Caco-2 (cell line): ENCODE data around the gene WDR45B. TPM values are rescaled to one million over a fixed set of nuclear protein-coding genes. Genes with fewer than 3 reads are reported as not detected.

Experiments used
- BruUV-seq: library from RNA; stranded (reverse); fragments of 400-500 nt; replicated peaks from 2 replicates; lab custom pipeline; 2021; lab: Mats Ljungman, UMichigan
- CTCF ChIA-PET: fragments of 300-600 bp; sonication (Branson Sonifier 250); formaldehyde crosslinking; loops from one replicate; lab custom pipeline; 2022; ENCODE audit warnings: antibody characterized with exemption; lab: Charles Lee
- POLR2A ChIA-PET: fragments of 300-600 bp; sonication (Branson Sonifier 250); formaldehyde crosslinking; loops from one replicate; lab custom pipeline; 2022; ENCODE audit warnings: antibody characterized with exemption; lab: Charles Lee
- DNase-seq, 2 experiments: peaks; one replicate each; pipeline versions ENCODE4 v3.0.0 to v3.0.0-alpha.2; 2020 to 2022
- H3K27me3 ChIP-seq: replicated peaks from 2 replicates; pipeline ENCODE4 v1.6.0; 2011; ENCODE audit warnings: low read length; ENCODE audit not compliant: control insufficient read depth, insufficient read depth
- H3K36me3 ChIP-seq: 2 replicates; pipeline ENCODE4 v1.5.1; 2011; ENCODE audit warnings: low read length; ENCODE audit not compliant: control insufficient read depth, insufficient read depth
- H3K4me1 ChIP-seq: fragments of 250-450 bp; sonication (Bioruptor Pico); 2 replicates; pipeline ENCODE4 v1.5.1; 2020; ENCODE audit warnings: mild to moderate bottlenecking
- H3K4me3 ChIP-seq: 2 replicates; pipeline ENCODE4 v1.5.1; 2011; ENCODE audit warnings: low read depth, mild to moderate bottlenecking, control low read depth, low read length
- H3K9me3 ChIP-seq: fragments of 250-450 bp; sonication (Bioruptor Pico); 2 replicates; pipeline ENCODE4 v1.5.1; 2020; ENCODE audit warnings: mild to moderate bottlenecking, moderate library complexity
- H3K27ac Mint-ChIP-seq: one replicate; pipeline ENCODE4 v1.8.0; 2022; ENCODE audit warnings: mixed read lengths; ENCODE audit not compliant: unreplicated experiment
- H3K27me3 Mint-ChIP-seq: one replicate; pipeline ENCODE4 v1.8.0; 2022; ENCODE audit warnings: mixed read lengths; ENCODE audit not compliant: insufficient read depth, unreplicated experiment
- H3K36me3 Mint-ChIP-seq: one replicate; pipeline ENCODE4 v1.8.0; 2022; ENCODE audit warnings: mild to moderate bottlenecking, mixed read lengths; ENCODE audit not compliant: insufficient read depth, unreplicated experiment
- H3K4me1 Mint-ChIP-seq: one replicate; pipeline ENCODE4 v1.8.0; 2022; ENCODE audit warnings: low read depth, mixed read lengths; ENCODE audit not compliant: unreplicated experiment
- H3K4me3 Mint-ChIP-seq: one replicate; pipeline ENCODE4 v1.8.0; 2022; ENCODE audit warnings: mild to moderate bottlenecking, moderate library complexity, mixed read lengths; ENCODE audit not compliant: unreplicated experiment
- H3K9me3 Mint-ChIP-seq: one replicate; pipeline ENCODE4 v1.8.0; 2022; ENCODE audit warnings: mixed read lengths; ENCODE audit not compliant: unreplicated experiment
- intact Hi-C: fragments of 100-400 bp; cut with micrococcal nuclease; formaldehyde crosslinking; loops from one replicate; pipeline ENCODE4 v1.10.0; 2022; ENCODE audit not compliant: unreplicated experiment
- total RNA-seq: library from RNA; stranded (reverse); gene quantifications from 2 replicates; pipeline ENCODE4 v1.2.3, GENCODE V29; 2022
- TF ChIP-seq, protein P1 (sequence below), 2 experiments: fragments of 200-600 bp in 1 of 2; IDR thresholded peaks; 1 replicate in 1 of 2; 2 replicates in 1 of 2; pipeline versions ENCODE4 v1.5.1 to v1.8.0; 2011 to 2022; ENCODE audit warnings: antibody characterized with exemption in 1 of 2, control low read depth in 1 of 2, inconsistent platforms in 1 of 2, low read depth in 1 of 2, low read length in 1 of 2, mild to moderate bottlenecking in 1 of 2, moderate library complexity in 1 of 2; ENCODE audit not compliant: insufficient read depth in 1 of 2, severe bottlenecking in 1 of 2, unreplicated experiment in 1 of 2

The WDR45B gene
- total RNA-seq, 1 experiment from 2014 or later: 106 TPM

DNA sequence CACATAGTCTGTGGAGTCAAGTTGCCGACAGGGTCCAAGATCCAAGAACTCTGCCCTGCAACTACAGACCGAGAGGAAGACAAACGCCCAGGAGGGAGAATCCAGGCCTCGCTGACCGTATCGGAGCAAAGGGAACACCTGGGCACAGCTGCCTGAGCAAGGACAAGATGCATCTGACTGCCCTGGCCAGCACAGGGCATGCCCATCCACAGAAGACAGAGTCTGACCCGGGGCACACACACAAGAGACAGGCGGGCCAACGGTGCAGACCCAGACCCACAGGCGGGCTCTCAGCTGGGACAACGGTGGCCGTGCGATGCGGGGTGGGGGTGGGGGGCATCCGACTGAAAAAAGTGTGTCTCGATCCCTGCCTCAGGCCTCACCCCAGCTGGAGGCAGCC, 44.0 kb upstream of the WDR45B start:
- no peaks in the 10 kb centered on the region for H3K27me3 Mint-ChIP-seq
- CTCF ChIA-PET: no interaction called here
- DNase-seq: no peak
- POLR2A ChIA-PET: no interaction called here
- no peaks in the 10 kb centered on the region for H3K36me3 ChIP-seq
- intact Hi-C loops: no loop called here
- no peaks in the 10 kb centered on the region for H3K27me3 ChIP-seq
- peaks cover under 1% of the 10 kb centered on the region; the same call in 1 of the 2 replicates for H3K4me1 ChIP-seq
- peaks cover 12% of the 10 kb centered on the region for H3K9me3 Mint-ChIP-seq
- no peaks in the 10 kb centered on the region for H3K4me1 Mint-ChIP-seq
- H3K9me3 ChIP-seq: peaks cover 8% of the 10 kb centered on the region
- no peak overlapping the region for H3K27ac Mint-ChIP-seq
- BruUV-seq: no TSS peak
- TF ChIP-seq, protein P1, sequence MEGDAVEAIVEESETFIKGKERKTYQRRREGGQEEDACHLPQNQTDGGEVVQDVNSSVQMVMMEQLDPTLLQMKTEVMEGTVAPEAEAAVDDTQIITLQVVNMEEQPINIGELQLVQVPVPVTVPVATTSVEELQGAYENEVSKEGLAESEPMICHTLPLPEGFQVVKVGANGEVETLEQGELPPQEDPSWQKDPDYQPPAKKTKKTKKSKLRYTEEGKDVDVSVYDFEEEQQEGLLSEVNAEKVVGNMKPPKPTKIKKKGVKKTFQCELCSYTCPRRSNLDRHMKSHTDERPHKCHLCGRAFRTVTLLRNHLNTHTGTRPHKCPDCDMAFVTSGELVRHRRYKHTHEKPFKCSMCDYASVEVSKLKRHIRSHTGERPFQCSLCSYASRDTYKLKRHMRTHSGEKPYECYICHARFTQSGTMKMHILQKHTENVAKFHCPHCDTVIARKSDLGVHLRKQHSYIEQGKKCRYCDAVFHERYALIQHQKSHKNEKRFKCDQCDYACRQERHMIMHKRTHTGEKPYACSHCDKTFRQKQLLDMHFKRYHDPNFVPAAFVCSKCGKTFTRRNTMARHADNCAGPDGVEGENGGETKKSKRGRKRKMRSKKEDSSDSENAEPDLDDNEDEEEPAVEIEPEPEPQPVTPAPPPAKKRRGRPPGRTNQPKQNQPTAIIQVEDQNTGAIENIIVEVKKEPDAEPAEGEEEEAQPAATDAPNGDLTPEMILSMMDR (IDR thresholded peaks at IDR 0.05; ENCODE audit: insufficient read depth in 1 of 2, low read depth in 1 of 2, low read length in 1 of 2, severe bottlenecking in 1 of 2, unreplicated experiment in 1 of 2): no peak
- no peak overlapping the region for H3K4me3 ChIP-seq
- H3K36me3 Mint-ChIP-seq: no peaks in the 10 kb centered on the region
- no peak overlapping the region for H3K4me3 Mint-ChIP-seq

DNA sequence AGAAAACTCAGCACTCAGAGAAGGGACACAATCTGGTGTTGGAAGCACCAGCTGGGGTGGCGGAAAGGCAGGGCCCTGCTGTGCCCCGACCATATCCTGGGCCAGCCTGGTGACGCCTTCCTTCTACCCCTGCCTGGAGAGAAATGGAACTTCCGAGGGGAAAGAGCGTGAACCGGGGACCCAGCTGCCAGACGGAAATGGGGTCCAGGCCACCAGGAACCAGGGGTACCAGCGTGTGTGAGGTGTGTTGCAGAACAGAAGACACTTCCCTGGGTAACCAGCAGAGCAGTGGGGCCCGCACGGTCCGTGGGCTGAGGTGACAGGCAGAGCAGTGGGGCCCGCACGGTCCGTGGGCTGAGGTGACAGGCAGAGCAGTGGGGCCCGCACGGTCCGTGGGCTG, 43.5 kb upstream of the WDR45B start:
- ChIA-PET POLR2A (no interaction called here), CTCF (no interaction called here)

DNA sequence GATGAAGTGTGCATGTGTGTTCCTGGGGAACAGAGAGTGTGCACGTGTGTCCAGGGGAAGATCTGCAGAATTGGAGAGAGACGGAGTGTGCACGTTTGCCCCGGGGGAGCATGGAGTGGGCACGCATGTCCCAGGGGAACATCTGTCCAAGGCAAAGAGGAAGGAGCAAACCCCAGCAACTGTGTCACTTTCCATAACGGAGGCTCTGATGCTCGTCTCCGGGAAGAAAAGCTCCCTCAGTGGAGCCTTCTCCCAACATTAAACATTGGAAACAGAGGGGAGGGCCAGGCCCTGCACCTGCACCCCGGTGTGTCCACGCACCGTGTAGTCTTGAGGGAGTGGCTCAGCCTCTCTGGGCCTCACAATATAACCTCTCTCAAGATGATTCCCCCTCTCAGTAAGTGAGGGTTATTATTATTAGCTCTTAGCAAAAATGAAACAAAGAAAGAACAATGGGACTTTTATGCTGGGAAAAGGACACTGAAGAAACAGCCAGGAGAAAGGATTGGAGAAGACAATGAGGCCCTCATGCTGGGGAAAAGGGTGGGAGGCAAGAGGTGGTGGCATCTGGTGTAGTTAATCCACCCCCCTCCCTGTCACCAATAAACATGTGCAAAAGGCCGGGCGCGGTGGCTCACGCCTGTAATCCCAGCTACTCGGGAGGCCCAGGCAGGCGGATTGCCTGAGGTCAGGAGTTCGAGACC, 42.7 kb upstream of the WDR45B start:
- no TSS peak for BruUV-seq
- CTCF ChIA-PET: no interaction called here
- POLR2A ChIA-PET: no interaction called here

More for the DNA sequence above, 43.5 kb upstream of the WDR45B start:
- no peaks in the 10 kb centered on the region for H3K4me1 Mint-ChIP-seq
- H3K27me3 Mint-ChIP-seq: no peaks in the 10 kb centered on the region
- no peak overlapping the region for H3K27ac Mint-ChIP-seq
- Histone ChIP-seq H3K9me3 (peaks cover 8% of the 10 kb centered on the region), H3K4me3 (no peak overlapping the region), H3K4me1 (no peaks in the 10 kb centered on the region), H3K27me3 (no peaks in the 10 kb centered on the region), H3K36me3 (no peaks in the 10 kb centered on the region)
- TF ChIP-seq, protein P1 (IDR thresholded peaks at IDR 0.05; ENCODE audit: insufficient read depth in 1 of 2, low read depth in 1 of 2, low read length in 1 of 2, severe bottlenecking in 1 of 2, unreplicated experiment in 1 of 2): no peak
- intact Hi-C loops: no loop called here
- peaks cover 12% of the 10 kb centered on the region for H3K9me3 Mint-ChIP-seq
- H3K36me3 Mint-ChIP-seq: no peaks in the 10 kb centered on the region
- no peak for DNase-seq
- no TSS peak for BruUV-seq
- no peak overlapping the region for H3K4me3 Mint-ChIP-seq

More for the DNA sequence above, 42.7 kb upstream of the WDR45B start:
- Mint-ChIP-seq H3K27ac (no peak overlapping the region), H3K4me1 (no peaks in the 10 kb centered on the region), H3K4me3 (no peak overlapping the region), H3K9me3 (peaks cover 12% of the 10 kb centered on the region), H3K27me3 (no peaks in the 10 kb centered on the region), H3K36me3 (no peaks in the 10 kb centered on the region)
- Histone ChIP-seq H3K4me3 (no peak overlapping the region), H3K4me1 (no peaks in the 10 kb centered on the region), H3K36me3 (no peaks in the 10 kb centered on the region), H3K27me3 (no peaks in the 10 kb centered on the region), H3K9me3 (peaks cover 8% of the 10 kb centered on the region)
- intact Hi-C loops: no loop called here
- DNase-seq: no peak
- TF ChIP-seq, protein P1 (IDR thresholded peaks at IDR 0.05; ENCODE audit: insufficient read depth in 1 of 2, low read depth in 1 of 2, low read length in 1 of 2, severe bottlenecking in 1 of 2, unreplicated experiment in 1 of 2): no peak
